Measurements from ENCODE around the gene NCKAP5.

NCKAP5 gene

DNA sequence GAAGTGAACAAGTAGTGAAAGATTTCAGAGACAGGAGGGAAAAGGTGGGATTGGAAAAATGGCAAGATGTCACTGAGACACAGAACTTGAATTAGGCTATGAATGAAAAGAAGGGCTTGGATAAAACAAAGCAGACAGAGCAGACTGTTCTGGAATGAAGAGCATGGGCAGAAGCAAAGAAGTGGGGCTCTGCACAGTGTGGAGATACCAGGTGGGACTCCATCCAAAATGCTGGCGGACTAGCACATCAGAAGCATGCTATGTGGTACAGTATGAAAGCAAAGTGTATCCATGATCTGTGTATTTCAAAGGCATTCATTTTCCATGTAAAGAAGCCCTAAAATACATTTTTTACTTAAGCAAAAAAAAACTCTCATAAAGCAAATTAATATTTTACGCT is 487.4 kb downstream of the NCKAP5 start:
- DNase-seq (ENCODE audit: low spot score) = no peak

GRCh38 chr2:133078667-133079411 is 489.4 kb downstream of the NCKAP5 start:
- DNase-seq (ENCODE audit: low spot score) = no peak

- no peak for DNase-seq (ENCODE audit: low spot score)
Observed at GRCh38 chr2:133077269-133077822, 490.9 kb downstream of the NCKAP5 start.

- no peak for DNase-seq (ENCODE audit: low spot score)
Observed at GRCh38 chr2:133072837-133073694, 495.2 kb downstream of the NCKAP5 start.

GRCh38 chr2:133063775-133064174 is 504.5 kb downstream of the NCKAP5 start:
- DNase-seq (ENCODE audit: low spot score) = no peak

DNA sequence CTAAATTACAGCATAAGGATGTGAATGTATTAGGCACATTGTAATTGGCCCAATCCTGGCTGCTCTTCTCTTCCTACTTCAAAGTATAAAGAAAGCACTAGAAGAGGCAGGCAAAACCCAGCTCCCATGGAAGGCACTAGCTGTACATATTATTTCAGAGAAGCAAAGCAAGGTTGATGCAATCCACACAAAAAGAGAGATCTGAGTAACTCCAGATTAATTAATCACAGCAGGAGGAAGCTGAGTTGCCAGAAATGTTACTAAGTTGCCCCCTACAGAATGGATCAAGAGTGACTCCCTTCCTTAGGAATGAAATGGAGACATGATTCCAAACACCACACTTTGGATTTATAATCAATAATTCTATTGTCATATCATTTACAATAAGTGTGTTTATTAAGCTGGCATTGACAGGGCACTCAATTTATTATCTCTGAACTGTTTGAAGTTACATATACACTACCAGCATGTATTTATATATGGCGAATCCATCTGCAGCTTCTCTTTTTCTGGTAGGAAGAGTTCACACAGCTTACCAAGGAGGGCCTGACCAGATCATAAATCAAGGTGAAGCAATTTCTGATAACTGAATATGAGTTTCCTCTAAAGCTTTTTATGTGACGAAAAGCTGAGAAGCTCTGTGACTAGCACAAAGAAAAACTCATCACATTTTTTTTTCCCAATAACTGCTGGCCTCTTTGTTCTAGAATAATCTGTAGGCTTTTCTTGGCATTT is 505.2 kb downstream of the NCKAP5 start:
- DNase-seq (ENCODE audit: low spot score) = no peak

GRCh38 chr2:133061874-133062593 is 506.2 kb downstream of the NCKAP5 start:
- DNase-seq (ENCODE audit: low spot score) = no peak

GRCh38 chr2:133054297-133054696 is 514.0 kb downstream of the NCKAP5 start:
- no peak for DNase-seq (ENCODE audit: low spot score)

GRCh38 chr2:133053541-133053940 is 514.7 kb downstream of the NCKAP5 start:
- no peak for DNase-seq (ENCODE audit: low spot score)

GRCh38 chr2:133045787-133046186 is 522.5 kb downstream of the NCKAP5 start:
- DNase-seq (ENCODE audit: low spot score) = no peak

GRCh38 chr2:133044556-133044955 is 523.7 kb downstream of the NCKAP5 start:
- DNase-seq (ENCODE audit: low spot score) = no peak

DNA sequence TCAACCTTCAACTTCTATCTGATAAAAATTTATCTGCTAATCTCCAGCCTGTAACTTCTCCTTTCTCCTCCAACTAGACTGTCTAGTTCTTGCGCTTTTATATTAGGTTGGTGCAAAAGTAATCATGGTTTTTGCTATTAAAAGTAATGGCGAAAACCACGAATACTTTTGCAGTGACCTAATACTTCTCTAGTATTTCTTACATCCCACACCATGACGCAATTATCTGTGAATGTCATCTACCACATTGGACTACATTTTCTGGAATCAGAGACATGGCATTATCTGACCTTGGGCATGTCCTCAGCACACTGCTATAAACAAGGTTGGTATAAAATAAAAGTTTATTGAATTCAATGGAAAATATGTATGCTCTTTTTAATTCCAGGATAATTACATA is 528.1 kb downstream of the NCKAP5 start:
- no peak for DNase-seq (ENCODE audit: low spot score)

DNA sequence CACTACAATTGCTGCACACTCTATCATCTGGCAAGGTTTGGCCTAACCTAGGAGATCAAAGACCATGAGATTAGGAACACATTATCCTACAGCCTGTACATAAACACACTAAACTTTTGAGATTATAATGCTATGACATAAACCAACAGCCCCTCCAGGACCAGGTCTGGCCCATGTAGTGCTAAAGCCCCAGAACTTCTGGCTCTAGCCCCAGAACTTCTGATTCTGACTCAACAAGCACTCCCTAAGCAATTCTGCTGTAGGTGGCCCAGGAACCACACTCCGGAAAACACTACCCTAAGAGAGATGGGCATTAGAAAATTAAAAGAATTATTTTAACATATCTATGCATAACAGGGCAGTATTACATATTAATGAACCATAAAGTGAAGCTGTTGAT is 528.7 kb downstream of the NCKAP5 start:
- DNase-seq (ENCODE audit: low spot score) = no peak

- DNase-seq (ENCODE audit: low spot score) = no peak
Observed at GRCh38 chr2:133026536-133027177, 541.6 kb downstream of the NCKAP5 start.

- no peak for DNase-seq (ENCODE audit: low spot score)
Observed at GRCh38 chr2:133025004-133025403, 543.3 kb downstream of the NCKAP5 start.

DNA sequence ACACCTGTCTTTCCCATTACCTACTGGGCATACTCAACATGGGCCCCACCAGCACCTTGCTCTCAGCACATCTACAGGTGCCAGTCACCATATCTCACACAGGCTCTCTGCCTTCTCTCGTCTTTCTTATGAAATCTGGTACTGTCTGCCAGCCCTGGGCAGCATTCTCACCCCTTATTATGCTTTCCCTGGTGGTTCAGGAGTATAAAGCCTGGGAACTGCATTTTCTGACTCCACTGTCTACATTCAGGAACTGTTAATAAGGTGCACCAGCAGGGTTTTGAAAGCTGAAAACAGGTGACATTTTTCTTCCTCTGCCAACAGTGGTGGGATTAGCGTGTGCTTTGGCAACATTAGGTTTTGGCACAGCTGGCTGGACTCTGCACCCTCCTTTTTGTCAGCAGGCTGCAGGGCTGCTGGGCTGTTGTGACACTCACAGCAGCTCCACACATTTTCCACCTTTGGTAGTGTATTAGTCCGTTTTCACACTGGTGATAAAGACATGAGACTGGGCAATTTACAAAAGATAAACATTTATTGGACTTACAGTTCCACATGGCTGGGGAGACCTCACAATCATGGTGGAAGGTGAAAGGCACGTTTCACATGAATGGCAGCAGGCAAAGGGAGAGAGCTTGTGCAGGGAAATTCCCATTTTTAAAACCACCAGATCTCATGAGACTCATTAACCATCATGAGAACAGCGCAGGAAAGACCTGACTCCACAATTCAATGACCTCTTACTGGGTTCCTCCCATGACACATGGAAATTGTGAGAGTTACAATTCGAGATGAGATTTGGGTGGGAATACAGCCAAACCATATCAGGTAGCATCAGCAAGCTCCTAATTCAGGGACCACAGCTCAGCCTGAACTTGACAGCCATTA is 555.2 kb downstream of the NCKAP5 start:
- no peak for DNase-seq (ENCODE audit: low spot score)

- no peak for DNase-seq (ENCODE audit: low spot score)
Observed at GRCh38 chr2:133004623-133005022, 563.6 kb downstream of the NCKAP5 start.

- DNase-seq (ENCODE audit: low spot score) = no peak
Observed at GRCh38 chr2:132999421-132999820, 568.8 kb downstream of the NCKAP5 start.

DNA sequence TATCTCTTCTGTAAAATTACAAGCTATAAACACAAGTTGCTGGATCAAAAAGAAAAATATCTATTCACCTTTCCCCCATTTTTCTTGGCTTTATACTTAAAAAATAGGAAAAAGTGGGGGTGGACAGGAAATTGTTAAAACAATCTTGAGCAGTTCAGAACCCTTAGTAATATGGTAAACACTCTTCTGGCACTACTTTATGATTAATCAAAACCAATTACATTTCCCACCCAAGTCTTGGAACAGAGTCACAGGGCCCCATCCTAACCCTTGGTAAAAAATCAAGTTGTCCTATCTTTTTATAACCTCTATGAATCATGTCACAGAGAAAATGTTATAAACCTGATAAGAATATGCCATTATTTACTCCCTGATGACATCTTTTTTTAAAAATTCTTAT is 570.0 kb downstream of the NCKAP5 start:
- no peak for DNase-seq (ENCODE audit: low spot score)

GRCh38 chr2:132991471-132992045 is 576.7 kb downstream of the NCKAP5 start:
- DNase-seq (ENCODE audit: low spot score) = no peak

Data from SW480 (cell line).